HEK293 (cell line): ENCODE results near the gene VPS29.

ENCODE experiments used
- CTCF ChIA-PET: fragments of 350-600 bp; formaldehyde crosslinking; extraction: SDS; loops from one replicate; lab custom pipeline; 2021; ENCODE audit warnings: antibody characterized with exemption; lab: Yijun Ruan, JAX
- POLR2A ChIA-PET: fragments of 300-600 bp; formaldehyde crosslinking; extraction: SDS; loops from one replicate; lab custom pipeline; 2020; ENCODE audit warnings: antibody characterized with exemption, inconsistent platforms; lab: Yijun Ruan, JAX
- H3K27ac ChIP-seq: fragments of 200-500 bp; sonication (Bioruptor generic); 2 replicates; pipeline ENCODE4 v1.5.1; 2014; ENCODE audit warnings: low read depth, low read length, control low read depth, inconsistent platforms; ENCODE audit errors: extremely low read depth
- H3K36me3 ChIP-seq, 2 experiments: fragments of 200-500 bp in 1 of 2; sonication (Bioruptor generic) in 1 of 2; 1 replicate in 1 of 2; 2 replicates in 1 of 2; pipeline ENCODE4 v1.5.1; 2014 to 2017; ENCODE audit warnings: inconsistent platforms in 2 of 2, low read length in 2 of 2; ENCODE audit not compliant: control insufficient read depth in 2 of 2, insufficient read depth in 1 of 2
- H3K4me1 ChIP-seq: fragments of 200-500 bp; sonication (Bioruptor generic); 2 replicates; pipeline ENCODE4 v1.5.1; 2014; ENCODE audit warnings: mild to moderate bottlenecking, low read length, inconsistent platforms; ENCODE audit not compliant: control insufficient read depth, insufficient read depth
- H3K4me3 ChIP-seq: 2 replicates; pipeline ENCODE4 v1.5.1; 2011; ENCODE audit warnings: low read depth, mild to moderate bottlenecking, control low read depth, low read length, moderate library complexity
- H3K9me3 ChIP-seq: fragments of 200-500 bp; sonication (Bioruptor generic); 2 replicates; pipeline ENCODE4 v1.5.1; 2014; ENCODE audit warnings: low read depth, low read length, inconsistent platforms; ENCODE audit not compliant: control insufficient read depth, insufficient read depth
- ELK4 ChIP-seq: IDR thresholded peaks from 2 replicates; pipeline ENCODE4 v1.6.1; 2011; ENCODE audit warnings: mild to moderate bottlenecking, low read depth, low read length, borderline replicate concordance
- HIC1 ChIP-seq: fragments of 450-650 bp; formaldehyde crosslinking; IDR thresholded peaks from 2 replicates; pipeline ENCODE4 v1.5.1; 2016; ENCODE audit warnings: missing biosample characterization, missing genetic modification characterization
- INSM2 ChIP-seq: fragments of 450-650 bp; formaldehyde crosslinking; IDR thresholded peaks from 2 replicates; pipeline ENCODE4 v1.5.1; 2016; ENCODE audit warnings: missing biosample characterization, missing genetic modification characterization
- KLF8 ChIP-seq: fragments of 450-650 bp; formaldehyde crosslinking; IDR thresholded peaks from 2 replicates; pipeline ENCODE4 v1.5.1; 2016; ENCODE audit warnings: missing biosample characterization, missing genetic modification characterization
- SCRT1 ChIP-seq: fragments of 450-650 bp; formaldehyde crosslinking; IDR thresholded peaks from 2 replicates; pipeline ENCODE4 v1.5.1; 2016; ENCODE audit warnings: missing biosample characterization, missing genetic modification characterization, borderline replicate concordance
- SCRT2 ChIP-seq: fragments of 450-650 bp; formaldehyde crosslinking; IDR thresholded peaks from 2 replicates; pipeline ENCODE4 v1.5.1; 2016; ENCODE audit warnings: missing biosample characterization, missing genetic modification characterization
- SP7 ChIP-seq: fragments of 450-650 bp; formaldehyde crosslinking; IDR thresholded peaks from 2 replicates; pipeline ENCODE4 v1.5.1; 2016; ENCODE audit warnings: missing biosample characterization, missing genetic modification characterization
- ZBTB17 ChIP-seq: fragments of 450-650 bp; formaldehyde crosslinking; IDR thresholded peaks from 2 replicates; pipeline ENCODE4 v1.5.1; 2016; ENCODE audit warnings: missing biosample characterization, missing genetic modification characterization
- ZBTB20 ChIP-seq: fragments of 450-650 bp; formaldehyde crosslinking; IDR thresholded peaks from 2 replicates; pipeline ENCODE4 v1.5.1; 2016; ENCODE audit warnings: missing biosample characterization, missing genetic modification characterization
- ZEB2 ChIP-seq: fragments of 450-650 bp; formaldehyde crosslinking; IDR thresholded peaks from 2 replicates; pipeline ENCODE4 v1.5.1; 2016; ENCODE audit warnings: missing biosample characterization, missing genetic modification characterization
- ZNF2 ChIP-seq: fragments of 450-650 bp; formaldehyde crosslinking; IDR thresholded peaks from 2 replicates; pipeline ENCODE4 v1.5.1; 2016; ENCODE audit warnings: missing biosample characterization, missing genetic modification characterization
- ZNF266 ChIP-seq: fragments of 450-650 bp; formaldehyde crosslinking; IDR thresholded peaks from 2 replicates; pipeline ENCODE4 v1.5.1; 2016; ENCODE audit warnings: missing biosample characterization, missing genetic modification characterization, low read depth
- ZNF324 ChIP-seq: fragments of 450-650 bp; formaldehyde crosslinking; IDR thresholded peaks from 2 replicates; pipeline ENCODE4 v1.5.1; 2016; ENCODE audit warnings: missing biosample characterization, missing genetic modification characterization
- ZNF335 ChIP-seq: fragments of 450-650 bp; formaldehyde crosslinking; conservative IDR thresholded peaks from 2 replicates; pipeline ENCODE4 v1.5.1; 2016; ENCODE audit warnings: missing biosample characterization, missing genetic modification characterization
- ZNF391 ChIP-seq: fragments of 450-650 bp; formaldehyde crosslinking; IDR thresholded peaks from 2 replicates; pipeline ENCODE4 v1.5.1; 2016; ENCODE audit warnings: low read depth, missing biosample characterization, missing genetic modification characterization, borderline replicate concordance
- ZNF394 ChIP-seq: fragments of 450-650 bp; formaldehyde crosslinking; IDR thresholded peaks from 2 replicates; pipeline ENCODE4 v1.5.1; 2016; ENCODE audit warnings: missing biosample characterization, missing genetic modification characterization, mild to moderate bottlenecking, moderate library complexity, borderline replicate concordance
- ZNF404 ChIP-seq: fragments of 450-650 bp; formaldehyde crosslinking; IDR thresholded peaks from 2 replicates; pipeline ENCODE4 v1.5.1; 2017; ENCODE audit warnings: missing biosample characterization, missing genetic modification characterization
- ZNF623 ChIP-seq: fragments of 450-650 bp; formaldehyde crosslinking; IDR thresholded peaks from 2 replicates; pipeline ENCODE4 v1.5.1; 2016; ENCODE audit warnings: missing biosample characterization, missing genetic modification characterization
- ZNF629 ChIP-seq: fragments of 450-650 bp; formaldehyde crosslinking; IDR thresholded peaks from 2 replicates; pipeline ENCODE4 v1.5.1; 2017; ENCODE audit warnings: missing biosample characterization, missing genetic modification characterization
- ZNF639 ChIP-seq: fragments of 450-650 bp; formaldehyde crosslinking; IDR thresholded peaks from 2 replicates; pipeline ENCODE4 v1.5.1; 2016; ENCODE audit warnings: missing biosample characterization, missing genetic modification characterization
- ZNF660 ChIP-seq: fragments of 450-650 bp; IDR thresholded peaks from 2 replicates; pipeline ENCODE4 v1.5.1; 2018; ENCODE audit warnings: missing biosample characterization, mild to moderate bottlenecking, missing genetic modification characterization
- TF ChIP-seq, protein P1 (sequence below): fragments of 450-650 bp; formaldehyde crosslinking; IDR thresholded peaks from 2 replicates; pipeline ENCODE4 v1.5.1; 2016; ENCODE audit warnings: missing biosample characterization, missing genetic modification characterization
- TF ChIP-seq, protein P2 (sequence below): fragments of 450-650 bp; formaldehyde crosslinking; IDR thresholded peaks from 2 replicates; pipeline ENCODE4 v1.5.1; 2016; ENCODE audit warnings: missing biosample characterization, missing genetic modification characterization
- TF ChIP-seq, protein P3 (sequence below): fragments of 450-650 bp; formaldehyde crosslinking; IDR thresholded peaks from 2 replicates; pipeline ENCODE4 v1.5.1; 2017; ENCODE audit warnings: missing biosample characterization, missing genetic modification characterization

Gene VPS29

GRCh38 chr12:110546339-110546738 is 44.4 kb upstream of the VPS29 start:
- CTCF ChIA-PET = no interaction called here
- POLR2A ChIA-PET = no interaction called here
- peak; percentile 51; the same call in 1 of the 2 replicates for TF ChIP-seq INSM2 (tag by site-specific recombination)
- peak; percentile 76; the same call in 1 of the 2 replicates for TF ChIP-seq ZNF660 (tag by site-specific recombination)
- peak; percentile 91 for TF ChIP-seq ZNF629 (tag by site-specific recombination)
- peak; percentile 93 for TF ChIP-seq SCRT1 (tag by site-specific recombination)
- no peak for TF ChIP-seq ZNF266 (tag by site-specific recombination)
- TF ChIP-seq ZNF623 = no peak
- TF ChIP-seq, protein P1, sequence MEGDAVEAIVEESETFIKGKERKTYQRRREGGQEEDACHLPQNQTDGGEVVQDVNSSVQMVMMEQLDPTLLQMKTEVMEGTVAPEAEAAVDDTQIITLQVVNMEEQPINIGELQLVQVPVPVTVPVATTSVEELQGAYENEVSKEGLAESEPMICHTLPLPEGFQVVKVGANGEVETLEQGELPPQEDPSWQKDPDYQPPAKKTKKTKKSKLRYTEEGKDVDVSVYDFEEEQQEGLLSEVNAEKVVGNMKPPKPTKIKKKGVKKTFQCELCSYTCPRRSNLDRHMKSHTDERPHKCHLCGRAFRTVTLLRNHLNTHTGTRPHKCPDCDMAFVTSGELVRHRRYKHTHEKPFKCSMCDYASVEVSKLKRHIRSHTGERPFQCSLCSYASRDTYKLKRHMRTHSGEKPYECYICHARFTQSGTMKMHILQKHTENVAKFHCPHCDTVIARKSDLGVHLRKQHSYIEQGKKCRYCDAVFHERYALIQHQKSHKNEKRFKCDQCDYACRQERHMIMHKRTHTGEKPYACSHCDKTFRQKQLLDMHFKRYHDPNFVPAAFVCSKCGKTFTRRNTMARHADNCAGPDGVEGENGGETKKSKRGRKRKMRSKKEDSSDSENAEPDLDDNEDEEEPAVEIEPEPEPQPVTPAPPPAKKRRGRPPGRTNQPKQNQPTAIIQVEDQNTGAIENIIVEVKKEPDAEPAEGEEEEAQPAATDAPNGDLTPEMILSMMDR (tag by site-specific recombination) = no peak
- TF ChIP-seq, protein P2, sequence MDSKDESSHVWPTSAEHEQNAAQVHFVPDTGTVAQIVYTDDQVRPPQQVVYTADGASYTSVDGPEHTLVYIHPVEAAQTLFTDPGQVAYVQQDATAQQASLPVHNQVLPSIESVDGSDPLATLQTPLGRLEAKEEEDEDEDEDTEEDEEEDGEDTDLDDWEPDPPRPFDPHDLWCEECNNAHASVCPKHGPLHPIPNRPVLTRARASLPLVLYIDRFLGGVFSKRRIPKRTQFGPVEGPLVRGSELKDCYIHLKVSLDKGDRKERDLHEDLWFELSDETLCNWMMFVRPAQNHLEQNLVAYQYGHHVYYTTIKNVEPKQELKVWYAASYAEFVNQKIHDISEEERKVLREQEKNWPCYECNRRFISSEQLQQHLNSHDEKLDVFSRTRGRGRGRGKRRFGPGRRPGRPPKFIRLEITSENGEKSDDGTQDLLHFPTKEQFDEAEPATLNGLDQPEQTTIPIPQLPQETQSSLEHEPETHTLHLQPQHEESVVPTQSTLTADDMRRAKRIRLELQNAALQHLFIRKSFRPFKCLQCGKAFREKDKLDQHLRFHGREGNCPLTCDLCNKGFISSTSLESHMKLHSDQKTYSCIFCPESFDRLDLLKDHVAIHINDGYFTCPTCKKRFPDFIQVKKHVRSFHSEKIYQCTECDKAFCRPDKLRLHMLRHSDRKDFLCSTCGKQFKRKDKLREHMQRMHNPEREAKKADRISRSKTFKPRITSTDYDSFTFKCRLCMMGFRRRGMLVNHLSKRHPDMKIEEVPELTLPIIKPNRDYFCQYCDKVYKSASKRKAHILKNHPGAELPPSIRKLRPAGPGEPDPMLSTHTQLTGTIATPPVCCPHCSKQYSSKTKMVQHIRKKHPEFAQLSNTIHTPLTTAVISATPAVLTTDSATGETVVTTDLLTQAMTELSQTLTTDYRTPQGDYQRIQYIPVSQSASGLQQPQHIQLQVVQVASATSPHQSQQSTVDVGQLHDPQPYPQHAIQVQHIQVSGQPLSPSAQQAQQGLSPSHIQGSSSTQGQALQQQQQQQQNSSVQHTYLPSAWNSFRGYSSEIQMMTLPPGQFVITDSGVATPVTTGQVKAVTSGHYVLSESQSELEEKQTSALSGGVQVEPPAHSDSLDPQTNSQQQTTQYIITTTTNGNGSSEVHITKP (tag by site-specific recombination) = 0 out of 2 replicates have a peak, but pooled peaks have one; percentile 30
- peak; percentile 49; the same call in 1 of the 2 replicates for TF ChIP-seq ZBTB17 (tag by site-specific recombination)
- peak; percentile 32; the same call in 1 of the 2 replicates for TF ChIP-seq ZNF335 (tag by site-specific recombination)
- TF ChIP-seq ZNF394 (tag by site-specific recombination) = 0 out of 2 replicates have a peak, but pooled peaks have one; percentile 19
- TF ChIP-seq ZNF639 = peak; percentile 46; the same call in 1 of the 2 replicates
- TF ChIP-seq ZNF404 (tag by site-specific recombination) = no peak
- TF ChIP-seq SP7 = peak; percentile 69
- TF ChIP-seq, protein P3, sequence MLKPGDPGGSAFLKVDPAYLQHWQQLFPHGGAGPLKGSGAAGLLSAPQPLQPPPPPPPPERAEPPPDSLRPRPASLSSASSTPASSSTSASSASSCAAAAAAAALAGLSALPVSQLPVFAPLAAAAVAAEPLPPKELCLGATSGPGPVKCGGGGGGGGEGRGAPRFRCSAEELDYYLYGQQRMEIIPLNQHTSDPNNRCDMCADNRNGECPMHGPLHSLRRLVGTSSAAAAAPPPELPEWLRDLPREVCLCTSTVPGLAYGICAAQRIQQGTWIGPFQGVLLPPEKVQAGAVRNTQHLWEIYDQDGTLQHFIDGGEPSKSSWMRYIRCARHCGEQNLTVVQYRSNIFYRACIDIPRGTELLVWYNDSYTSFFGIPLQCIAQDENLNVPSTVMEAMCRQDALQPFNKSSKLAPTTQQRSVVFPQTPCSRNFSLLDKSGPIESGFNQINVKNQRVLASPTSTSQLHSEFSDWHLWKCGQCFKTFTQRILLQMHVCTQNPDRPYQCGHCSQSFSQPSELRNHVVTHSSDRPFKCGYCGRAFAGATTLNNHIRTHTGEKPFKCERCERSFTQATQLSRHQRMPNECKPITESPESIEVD (tag by site-specific recombination) = peak; percentile 95
- peak; percentile 99 for TF ChIP-seq SCRT2 (tag by site-specific recombination)
- peak; percentile 37; the same call in 1 of the 2 replicates for TF ChIP-seq ZNF2 (tag by site-specific recombination)
- peak; percentile 72 for TF ChIP-seq HIC1 (tag by site-specific recombination)
- no peak for TF ChIP-seq ELK4
- 0 out of 2 replicates have a peak, but pooled peaks have one; percentile 34 for TF ChIP-seq ZNF391 (tag by site-specific recombination)
- 0 out of 2 replicates have a peak, but pooled peaks have one; percentile 38 for TF ChIP-seq ZNF324 (tag by site-specific recombination)
- peak; percentile 43; the same call in 1 of the 2 replicates for TF ChIP-seq ZBTB20 (tag by site-specific recombination)
- TF ChIP-seq KLF8 = 0 out of 2 replicates have a peak, but pooled peaks have one; percentile 28
- TF ChIP-seq ZEB2 (tag by site-specific recombination) = peak; percentile 69

More at GRCh38 chr12:110546339-110546738, 44.4 kb upstream of the VPS29 start:
- Histone ChIP-seq H3K9me3 (no peaks in the 10 kb centered on the region), H3K4me1 (peaks cover 29% of the 10 kb centered on the region), H3K36me3 (peaks cover 5 to 21% of the 10 kb centered on the region in 2 experiments; a peak in 2 of 3 replicates), H3K27ac (no peak overlapping the region), H3K4me3 (no peak overlapping the region)
